C4-2B (cell line): ENCODE data around the gene TARP.

Experiments
- ZFX ChIP-seq: fragments of 450-650 bp; IDR thresholded peaks from 2 replicates; pipeline ENCODE4 v1.6.1; 2017
- TF ChIP-seq, protein P1 (sequence below): fragments of 450-650 bp; conservative IDR thresholded peaks from 2 replicates; pipeline ENCODE4 v1.5.1; 2017; ENCODE audit warnings: mild to moderate bottlenecking

DNA sequence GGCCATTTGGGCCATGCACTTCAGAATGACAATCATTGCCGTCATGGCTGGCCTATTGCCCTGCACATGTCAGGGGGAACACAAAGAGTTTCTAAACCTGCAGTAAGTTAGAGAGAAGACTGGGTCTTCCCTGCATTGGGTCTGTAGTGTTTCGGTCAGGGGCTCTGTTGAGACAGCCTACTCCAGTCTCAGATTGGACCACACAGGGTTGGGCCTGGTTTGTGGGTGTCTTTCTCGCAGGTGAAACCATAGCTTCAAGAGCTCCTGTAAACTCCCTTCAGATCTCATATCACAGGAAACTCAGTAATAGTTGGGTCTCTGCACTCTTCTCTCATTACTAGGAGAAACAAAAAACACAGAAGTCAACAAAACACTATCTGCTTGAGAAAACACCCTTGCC lies 7.3 kb upstream of the TARP start:
- TF ChIP-seq, protein P1, sequence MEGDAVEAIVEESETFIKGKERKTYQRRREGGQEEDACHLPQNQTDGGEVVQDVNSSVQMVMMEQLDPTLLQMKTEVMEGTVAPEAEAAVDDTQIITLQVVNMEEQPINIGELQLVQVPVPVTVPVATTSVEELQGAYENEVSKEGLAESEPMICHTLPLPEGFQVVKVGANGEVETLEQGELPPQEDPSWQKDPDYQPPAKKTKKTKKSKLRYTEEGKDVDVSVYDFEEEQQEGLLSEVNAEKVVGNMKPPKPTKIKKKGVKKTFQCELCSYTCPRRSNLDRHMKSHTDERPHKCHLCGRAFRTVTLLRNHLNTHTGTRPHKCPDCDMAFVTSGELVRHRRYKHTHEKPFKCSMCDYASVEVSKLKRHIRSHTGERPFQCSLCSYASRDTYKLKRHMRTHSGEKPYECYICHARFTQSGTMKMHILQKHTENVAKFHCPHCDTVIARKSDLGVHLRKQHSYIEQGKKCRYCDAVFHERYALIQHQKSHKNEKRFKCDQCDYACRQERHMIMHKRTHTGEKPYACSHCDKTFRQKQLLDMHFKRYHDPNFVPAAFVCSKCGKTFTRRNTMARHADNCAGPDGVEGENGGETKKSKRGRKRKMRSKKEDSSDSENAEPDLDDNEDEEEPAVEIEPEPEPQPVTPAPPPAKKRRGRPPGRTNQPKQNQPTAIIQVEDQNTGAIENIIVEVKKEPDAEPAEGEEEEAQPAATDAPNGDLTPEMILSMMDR, result no peak
- no peak for TF ChIP-seq ZFX
